Measurements from ENCODE around the gene FLOT2.
"Not testable (repeated sequence)": the region's sequence is repeated elsewhere in the genome, so short reads cannot be mapped to it uniquely, and the experiment has no call there.

GRCh38 chr17:28836541-28836940, 61.0 kb downstream of the FLOT2 start:
- not testable (repeated sequence) for TF ChIP-seq CTCF, EZH2, EZH2phosphoT487 (IDR thresholded peaks at IDR 0.05)

Measured in neural progenitor cell (in vitro differentiated cells).